HT1080 (cell line): ENCODE data around the gene TSPAN2. TPM values are rescaled to one million over a fixed set of nuclear protein-coding genes. Genes with fewer than 3 reads are reported as not detected.
A peak's percentile ranks its signal among the peaks of the same experiment; 100 is the strongest.

Source experiments
- DNase-seq: peaks from one replicate; pipeline ENCODE4 v3.0.0-alpha.2; 2015; ENCODE audit warnings: low read depth
- polyA plus RNA-seq, 2 experiments: library from polyadenylated mRNA; depleted of rRNA; stranded (reverse); fragments of >200 nt; gene quantifications; 2 replicates each; pipeline ENCODE4 v1.2.3, GENCODE V29; 2015
- total RNA-seq: library from RNA; depleted of rRNA; stranded (reverse); fragments of >200 nt; shearing (Covaris generic); gene quantifications from 2 replicates; pipeline ENCODE4 v1.2.3, GENCODE V29; 2014; rRNA removed

Gene TSPAN2
- total RNA-seq = 0.59 and 1.1 TPM in 2 replicates
- polyA plus RNA-seq (2015; cell fraction: cytosol; rRNA removed) = 0.50 and 0.51 TPM in 2 replicates
- polyA plus RNA-seq (2015; cell fraction: nucleus; rRNA removed) = 0.33 and 1.1 TPM in 2 replicates

GRCh38 chr1:115089420-115090185 lies at the start of gene TSPAN2:
Gene TSPAN2 (minus strand): TSS chr1:115089503. CDS start chr1:115089432, 71 bp downstream.
- no peak for DNase-seq

- DNase-seq = peak; percentile 82
Observed at GRCh38 chr1:115138973-115139372, 49.7 kb upstream of the TSPAN2 start.

GRCh38 chr1:115138271-115138670 lies 49.0 kb upstream of the TSPAN2 start:
- no peak for DNase-seq

GRCh38 chr1:115137191-115137590 lies 47.9 kb upstream of the TSPAN2 start:
- no peak for DNase-seq

- DNase-seq = no peak
Observed at GRCh38 chr1:115136706-115137105, 47.4 kb upstream of the TSPAN2 start.

GRCh38 chr1:115136106-115136505 lies 46.8 kb upstream of the TSPAN2 start:
- peak; percentile 29 for DNase-seq

- DNase-seq = peak; percentile 27
Observed at GRCh38 chr1:115135681-115136080, 46.4 kb upstream of the TSPAN2 start.

GRCh38 chr1:115134850-115135480 lies 45.7 kb upstream of the TSPAN2 start:
- peak; percentile 90 for DNase-seq

GRCh38 chr1:115134231-115134630 lies 44.9 kb upstream of the TSPAN2 start:
- DNase-seq = no peak

GRCh38 chr1:115133440-115133839 lies 44.1 kb upstream of the TSPAN2 start:
- DNase-seq = peak; percentile 71

GRCh38 chr1:115130786-115131185 lies 41.5 kb upstream of the TSPAN2 start:
- DNase-seq = no peak

- no peak for DNase-seq
Observed at GRCh38 chr1:115129071-115129640, 39.9 kb upstream of the TSPAN2 start.

- no peak for DNase-seq
Observed at GRCh38 chr1:115127539-115127938, 38.2 kb upstream of the TSPAN2 start.

GRCh38 chr1:115126516-115126915 lies 37.2 kb upstream of the TSPAN2 start:
- no peak for DNase-seq

GRCh38 chr1:115123116-115123515 lies 33.8 kb upstream of the TSPAN2 start:
- DNase-seq = no peak

- no peak for DNase-seq
Observed at GRCh38 chr1:115121793-115122192, 32.5 kb upstream of the TSPAN2 start.

GRCh38 chr1:115120296-115120695 lies 31.0 kb upstream of the TSPAN2 start:
- DNase-seq = no peak

- DNase-seq = peak; percentile 63
Observed at GRCh38 chr1:115118611-115119010, 29.3 kb upstream of the TSPAN2 start.

- DNase-seq = no peak
Observed at GRCh38 chr1:115118086-115118485, 28.8 kb upstream of the TSPAN2 start.

- DNase-seq = no peak
Observed at GRCh38 chr1:115117298-115117697, 28.0 kb upstream of the TSPAN2 start.

GRCh38 chr1:115116512-115116911 lies 27.2 kb upstream of the TSPAN2 start:
- DNase-seq = no peak

- DNase-seq = no peak
Observed at GRCh38 chr1:115115521-115116161, 26.3 kb upstream of the TSPAN2 start.
